ENCODE results near the gene PPM1H. TPM values are rescaled to one million over a fixed set of nuclear protein-coding genes. Genes with fewer than 3 reads are reported as not detected.

PPM1H gene
- total and polyA plus RNA-seq, 8 donors = 0.29 to 12.5 (median 3.7) TPM

- Histone ChIP-seq H3K9me3 (no peaks in the 10 kb centered on the region), H3K4me1 (peaks cover 0 to 13% (median 11%) of the 10 kb centered on the region in 4 donors), H3K4me3 (no peak overlapping the region), H3K27ac (no peak overlapping the region), H3K27me3 (no peaks in the 10 kb centered on the region), H3K36me3 (no peaks in the 10 kb centered on the region)
- intact Hi-C loops (cut with DNase I; ENCODE audit: low total_unique reads) = loop anchor here (5.0 kb wide), 1 partner anchor 193 kb away; no protein-coding TSS in a partner anchor
- TF ChIP-seq POLR2A (IDR thresholded peaks at IDR 0.05) (no peak), POLR2AphosphoS5 (IDR thresholded peaks at IDR 0.05) (no peak), EP300 (IDR thresholded peaks at IDR 0.05) (no peak), CTCF (IDR thresholded peaks at IDR 0.05) (no peak)
- no peak for DNase-seq
- WGBS, 5 donors = 92 to 97% (median 94%) methylated on average over 3 of the region's 3 CpGs
These were observed 336.1 kb downstream of the PPM1H start for GRCh38 chr12:62598846-62599245.

GRCh38 chr12:62597253-62597652, 337.7 kb downstream of the PPM1H start:
- TF ChIP-seq CTCF (IDR thresholded peaks at IDR 0.05) (no peak), POLR2A (IDR thresholded peaks at IDR 0.05) (no peak), EP300 (IDR thresholded peaks at IDR 0.05) (no peak)
- no peaks in the 10 kb centered on the region for H3K9me3 ChIP-seq
- H3K27ac ChIP-seq = no peak overlapping the region
- no peak overlapping the region for H3K4me3 ChIP-seq
- intact Hi-C loops (cut with DNase I; ENCODE audit: low total_unique reads) = loop anchor here (5.0 kb wide), 1 partner anchor 195 kb away; no protein-coding TSS in a partner anchor
- H3K27me3 ChIP-seq = no peaks in the 10 kb centered on the region
- H3K4me1 ChIP-seq = peaks cover 0 to 11% (median 8%) of the 10 kb centered on the region in 4 donors
- WGBS, 5 donors = 93 to 99% (median 96%) methylated on average over 3 of the region's 3 CpGs
- no peak for DNase-seq
- H3K36me3 ChIP-seq = peaks cover 0 to 14% (median 8%) of the 10 kb centered on the region in 4 donors

Small RNA genes within 50 kb of the gene (small RNA-seq; reads per million reads assigned to genes)
- gene MIRLET7I (3,929 to 6,609 (median 5,262) reads per million in 4 donors), gene RF00019 (0 reads per million in 4 donors), gene RNU1-83P (0 to 0.20 (median 0) reads per million in 4 donors)

Other genes starting within 250 kb of the PPM1H start
- 10 to 100 TPM in 1 of 5 donors, 1 to 10 TPM in 3, not detected in 1; 2.9 to 20.9 (median 5.4) TPM for gene AVPR1A, start 216.1 kb upstream of the PPM1H start, total RNA-seq
- gene AVPR1A, start 216.1 kb upstream of the PPM1H start, polyA plus RNA-seq = under 1 TPM; 0.15 to 0.30 (median 0.25) TPM

Data from stomach (tissue), 9 donors.